ENCODE data around the gene TMEM63B.
"Not testable (repeated sequence)": the region's sequence is repeated elsewhere in the genome, so short reads cannot be mapped to it uniquely, and the experiment has no call there.

Gene TMEM63B

DNA sequence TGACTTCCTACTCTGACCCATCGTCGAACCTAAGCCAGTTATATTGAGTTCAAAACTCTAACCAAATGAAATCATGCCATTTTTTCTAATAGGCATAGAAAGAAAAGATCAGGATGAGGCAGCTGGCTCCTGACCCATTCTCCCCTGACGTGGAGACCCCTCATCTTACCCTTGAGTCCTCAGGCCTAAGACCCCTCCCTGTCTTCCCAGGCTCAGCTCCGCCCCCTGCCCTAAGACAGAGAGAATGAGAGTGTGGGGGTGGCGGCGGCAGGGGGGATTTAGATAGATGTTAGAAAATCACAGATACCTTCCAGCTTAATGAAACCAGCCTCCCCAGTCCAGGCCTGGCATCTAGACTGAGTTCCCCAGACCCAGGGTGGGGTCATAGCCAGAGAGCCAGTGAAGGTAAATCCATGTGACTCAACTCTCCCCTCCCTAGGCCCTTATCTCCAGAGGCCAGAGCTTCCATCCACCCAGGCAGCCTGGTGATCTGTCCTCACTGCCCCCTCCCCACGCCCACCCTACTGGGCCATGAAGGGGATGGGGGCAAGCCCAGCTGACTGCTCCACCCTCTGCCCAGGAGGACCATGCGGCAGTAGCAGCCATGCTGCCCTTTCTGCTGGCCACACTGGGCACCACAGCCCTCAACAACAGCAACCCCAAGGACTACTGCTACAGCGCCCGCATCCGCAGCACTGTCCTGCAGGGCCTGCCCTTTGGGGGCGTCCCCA, 6.8 kb downstream of the TMEM63B start:
- Histone ChIP-seq H3K27ac (ENCODE audit: low read length) (no peak overlapping the region), H3K27me3 (ENCODE audit: control insufficient read depth in 1 of 2, insufficient read depth in 2 of 2, low read length in 2 of 2) (no peaks in the 10 kb centered on the region), H3K4me1 (ENCODE audit: control insufficient read depth, insufficient read depth, low read length) (peaks cover 12% of the 10 kb centered on the region), H3K9me3 (ENCODE audit: control insufficient read depth in 2 of 2, low read length in 2 of 2) (no peaks in the 10 kb centered on the region), H3K9ac (ENCODE audit: low read length in 2 of 2) (no peak overlapping the region), H3K4me3 (ENCODE audit: low read length in 2 of 2) (no peak overlapping the region), H3K36me3 (ENCODE audit: control insufficient read depth in 2 of 2, insufficient read depth in 2 of 2, low read length in 2 of 2) (peaks cover 0 to 13% of the 10 kb centered on the region in 2 donors)

DNA sequence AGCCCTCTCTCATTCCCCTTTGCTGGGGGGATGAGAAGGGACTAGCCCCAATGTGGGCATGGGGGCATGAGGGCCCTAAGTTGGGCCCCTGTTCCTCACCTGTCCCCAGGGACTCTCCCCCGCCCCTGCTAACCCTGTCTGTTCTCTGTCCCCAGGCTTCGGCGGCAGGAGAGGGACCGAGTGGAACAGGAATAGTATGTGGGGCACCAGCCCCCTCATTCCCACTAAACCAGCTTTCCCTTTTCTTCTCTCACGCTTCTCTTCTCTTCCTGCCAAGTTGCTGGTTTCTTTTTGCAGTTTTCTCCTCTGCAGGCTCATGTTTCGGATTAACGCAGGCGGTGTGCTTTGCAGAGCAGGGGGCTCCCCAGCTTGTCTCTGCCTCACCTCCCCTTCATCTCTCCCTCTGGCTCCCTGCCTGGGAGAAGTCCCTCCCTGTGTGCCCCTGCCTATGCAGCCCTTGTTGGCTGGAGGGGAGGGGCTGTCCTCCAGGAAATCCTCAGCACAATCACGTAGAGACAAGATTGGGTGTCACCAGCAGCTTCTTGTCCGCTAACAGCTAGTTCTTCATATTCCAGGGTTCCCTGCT, 7.9 kb downstream of the TMEM63B start:
- Histone ChIP-seq H3K9ac (ENCODE audit: low read length in 2 of 2) (no peak overlapping the region), H3K27ac (ENCODE audit: low read length) (no peak overlapping the region), H3K36me3 (ENCODE audit: control insufficient read depth in 2 of 2, insufficient read depth in 2 of 2, low read length in 2 of 2) (peaks cover 10 to 19% of the 10 kb centered on the region in 2 donors)

DNA sequence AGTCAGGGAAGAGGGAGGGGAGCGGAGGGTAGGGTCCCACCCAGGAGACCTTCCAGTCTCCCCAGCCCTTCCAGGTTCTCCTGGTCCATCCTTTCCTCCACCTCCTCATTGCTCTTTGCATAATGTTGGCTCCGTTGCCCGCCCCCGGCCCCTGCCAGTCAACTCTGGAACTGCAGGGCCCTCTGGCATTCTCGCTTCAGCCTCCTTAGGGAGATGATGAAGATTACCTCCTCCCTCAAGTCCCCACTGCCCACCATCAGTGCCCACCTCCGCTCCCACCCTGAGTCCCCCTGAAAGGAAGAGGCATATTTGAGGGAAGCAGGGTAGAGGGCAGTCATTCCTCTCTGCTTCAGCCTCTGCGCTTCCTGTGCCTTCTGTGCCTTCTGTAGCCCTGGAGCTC, 8.5 kb downstream of the TMEM63B start:
- H3K36me3 ChIP-seq (ENCODE audit: control insufficient read depth in 2 of 2, insufficient read depth in 2 of 2, low read length in 2 of 2), result peaks cover 16 to 25% of the 10 kb centered on the region in 2 donors
- H3K4me1 ChIP-seq (ENCODE audit: control insufficient read depth, insufficient read depth, low read length), result peaks cover 12% of the 10 kb centered on the region
- no peak overlapping the region for H3K27ac ChIP-seq (ENCODE audit: low read length)
- no peaks in the 10 kb centered on the region for H3K27me3 ChIP-seq (ENCODE audit: control insufficient read depth in 1 of 2, insufficient read depth in 2 of 2, low read length in 2 of 2)
- no peak overlapping the region for H3K4me3 ChIP-seq (ENCODE audit: low read length in 2 of 2)
- H3K9me3 ChIP-seq (ENCODE audit: control insufficient read depth in 2 of 2, low read length in 2 of 2), result no peaks in the 10 kb centered on the region
- no peak overlapping the region for H3K9ac ChIP-seq (ENCODE audit: low read length in 2 of 2)

More for the DNA sequence above, 7.9 kb downstream of the TMEM63B start:
- no peaks in the 10 kb centered on the region for H3K9me3 ChIP-seq (ENCODE audit: control insufficient read depth in 2 of 2, low read length in 2 of 2)
- H3K4me3 ChIP-seq (ENCODE audit: low read length in 2 of 2), result no peak overlapping the region
- peaks cover 12% of the 10 kb centered on the region for H3K4me1 ChIP-seq (ENCODE audit: control insufficient read depth, insufficient read depth, low read length)
- H3K27me3 ChIP-seq (ENCODE audit: control insufficient read depth in 1 of 2, insufficient read depth in 2 of 2, low read length in 2 of 2), result no peaks in the 10 kb centered on the region

GRCh38 chr6:44138717-44139350, 11.5 kb downstream of the TMEM63B start:
- Histone ChIP-seq H3K4me3 (ENCODE audit: low read length in 2 of 2) (no peak overlapping the region), H3K9me3 (ENCODE audit: control insufficient read depth in 2 of 2, low read length in 2 of 2) (no peaks in the 10 kb centered on the region), H3K27me3 (ENCODE audit: control insufficient read depth in 1 of 2, insufficient read depth in 2 of 2, low read length in 2 of 2) (no peaks in the 10 kb centered on the region), H3K9ac (ENCODE audit: low read length in 2 of 2) (no peak overlapping the region), H3K36me3 (ENCODE audit: control insufficient read depth in 2 of 2, insufficient read depth in 2 of 2, low read length in 2 of 2) (peaks cover 23 to 38% of the 10 kb centered on the region in 2 donors), H3K4me1 (ENCODE audit: control insufficient read depth, insufficient read depth, low read length) (peaks cover 3% of the 10 kb centered on the region), H3K27ac (ENCODE audit: low read length) (no peak overlapping the region)

GRCh38 chr6:44139351-44139743, 12.0 kb downstream of the TMEM63B start:
- Histone ChIP-seq H3K9me3 (ENCODE audit: control insufficient read depth in 2 of 2, low read length in 2 of 2) (no peaks in the 10 kb centered on the region), H3K27me3 (ENCODE audit: control insufficient read depth in 1 of 2, insufficient read depth in 2 of 2, low read length in 2 of 2) (no peaks in the 10 kb centered on the region), H3K9ac (ENCODE audit: low read length in 2 of 2) (no peak overlapping the region), H3K4me1 (ENCODE audit: control insufficient read depth, insufficient read depth, low read length) (no peaks in the 10 kb centered on the region), H3K27ac (ENCODE audit: low read length) (no peak overlapping the region), H3K4me3 (ENCODE audit: low read length in 2 of 2) (no peak overlapping the region), H3K36me3 (ENCODE audit: control insufficient read depth in 2 of 2, insufficient read depth in 2 of 2, low read length in 2 of 2) (peaks cover 27 to 42% of the 10 kb centered on the region in 2 donors)

- Histone ChIP-seq H3K9ac (ENCODE audit: low read length in 2 of 2) (no peak overlapping the region), H3K36me3 (ENCODE audit: control insufficient read depth in 2 of 2, insufficient read depth in 2 of 2, low read length in 2 of 2) (peaks cover 34 to 43% of the 10 kb centered on the region in 2 donors), H3K27ac (ENCODE audit: low read length) (no peak overlapping the region), H3K4me1 (ENCODE audit: control insufficient read depth, insufficient read depth, low read length) (no peaks in the 10 kb centered on the region), H3K27me3 (ENCODE audit: control insufficient read depth in 1 of 2, insufficient read depth in 2 of 2, low read length in 2 of 2) (no peaks in the 10 kb centered on the region), H3K4me3 (ENCODE audit: low read length in 2 of 2) (no peak overlapping the region), H3K9me3 (ENCODE audit: control insufficient read depth in 2 of 2, low read length in 2 of 2) (no peaks in the 10 kb centered on the region)
Observed at GRCh38 chr6:44142835-44143234, 15.5 kb downstream of the TMEM63B start.

- Histone ChIP-seq H3K9me3 (ENCODE audit: control insufficient read depth in 2 of 2, low read length in 2 of 2) (no peaks in the 10 kb centered on the region), H3K4me1 (ENCODE audit: control insufficient read depth, insufficient read depth, low read length) (no peaks in the 10 kb centered on the region), H3K4me3 (ENCODE audit: low read length in 2 of 2) (no peak overlapping the region), H3K36me3 (ENCODE audit: control insufficient read depth in 2 of 2, insufficient read depth in 2 of 2, low read length in 2 of 2) (peaks cover 37 to 50% of the 10 kb centered on the region in 2 donors), H3K27me3 (ENCODE audit: control insufficient read depth in 1 of 2, insufficient read depth in 2 of 2, low read length in 2 of 2) (no peaks in the 10 kb centered on the region), H3K27ac (ENCODE audit: low read length) (no peak overlapping the region), H3K9ac (ENCODE audit: low read length in 2 of 2) (no peak overlapping the region)
Observed at GRCh38 chr6:44143731-44144130, 16.4 kb downstream of the TMEM63B start.

DNA sequence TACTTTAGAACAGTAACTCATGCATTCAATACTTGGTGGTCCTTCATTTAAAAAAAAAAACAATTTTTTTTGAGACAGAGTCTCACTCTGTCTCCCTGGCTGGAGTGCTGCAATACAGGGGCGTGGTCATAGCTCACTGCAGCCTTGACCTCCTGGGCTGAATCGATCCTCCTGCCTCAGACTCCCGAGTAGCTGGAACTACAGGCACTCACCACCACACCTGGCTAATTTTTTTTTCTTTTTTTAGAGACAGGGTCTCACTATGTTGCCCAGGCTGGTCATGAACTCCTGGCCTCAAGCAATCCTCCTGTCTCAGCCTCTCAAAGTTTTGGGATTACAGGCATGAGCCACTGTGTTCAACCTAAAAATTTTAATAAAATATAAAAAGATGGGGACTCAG, 17.2 kb downstream of the TMEM63B start:
- not testable (repeated sequence) for H3K9me3 ChIP-seq (ENCODE audit: control insufficient read depth in 2 of 2, low read length in 2 of 2); H3K27me3 ChIP-seq (ENCODE audit: control insufficient read depth in 1 of 2, insufficient read depth in 2 of 2, low read length in 2 of 2); H3K4me1 ChIP-seq (ENCODE audit: control insufficient read depth, insufficient read depth, low read length); H3K27ac ChIP-seq (ENCODE audit: low read length); H3K4me3 ChIP-seq (ENCODE audit: low read length in 2 of 2); H3K9ac ChIP-seq (ENCODE audit: low read length in 2 of 2)
- peaks cover 34 to 53% of the 10 kb centered on the region in 2 donors for H3K36me3 ChIP-seq (ENCODE audit: control insufficient read depth in 2 of 2, insufficient read depth in 2 of 2, low read length in 2 of 2)

- no peak overlapping the region for H3K27ac ChIP-seq (ENCODE audit: low read length)
- no peak overlapping the region for H3K9ac ChIP-seq (ENCODE audit: low read length in 2 of 2)
- no peaks in the 10 kb centered on the region for H3K27me3 ChIP-seq (ENCODE audit: control insufficient read depth in 1 of 2, insufficient read depth in 2 of 2, low read length in 2 of 2)
- H3K9me3 ChIP-seq (ENCODE audit: control insufficient read depth in 2 of 2, low read length in 2 of 2), result no peaks in the 10 kb centered on the region
- peaks cover 26 to 47% of the 10 kb centered on the region in 2 donors for H3K36me3 ChIP-seq (ENCODE audit: control insufficient read depth in 2 of 2, insufficient read depth in 2 of 2, low read length in 2 of 2)
- no peak overlapping the region for H3K4me3 ChIP-seq (ENCODE audit: low read length in 2 of 2)
- no peaks in the 10 kb centered on the region for H3K4me1 ChIP-seq (ENCODE audit: control insufficient read depth, insufficient read depth, low read length)
Observed at GRCh38 chr6:44145839-44146238, 18.5 kb downstream of the TMEM63B start.

DNA sequence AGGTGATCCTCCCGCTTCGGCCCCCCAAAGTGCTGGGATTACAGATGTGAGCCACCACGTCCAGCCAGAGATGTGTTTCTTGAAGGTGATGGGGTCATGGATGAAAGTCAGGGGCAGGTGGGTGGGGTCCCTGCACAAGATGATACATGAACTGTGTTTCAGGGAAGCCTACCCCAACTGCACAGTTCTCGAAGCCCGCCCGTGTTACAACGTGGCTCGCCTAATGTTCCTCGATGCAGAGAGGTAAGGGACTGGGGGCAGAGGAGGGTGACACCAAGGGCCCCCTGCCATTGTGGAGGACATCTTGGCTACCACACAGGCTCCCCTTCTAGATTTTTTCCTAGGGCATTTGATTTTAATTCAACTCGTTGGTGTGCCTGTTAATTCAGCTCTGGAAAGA, 19.3 kb downstream of the TMEM63B start:
- Histone ChIP-seq H3K27ac (ENCODE audit: low read length) (no peak overlapping the region), H3K9me3 (ENCODE audit: control insufficient read depth in 2 of 2, low read length in 2 of 2) (no peaks in the 10 kb centered on the region), H3K4me1 (ENCODE audit: control insufficient read depth, insufficient read depth, low read length) (peaks cover 3% of the 10 kb centered on the region), H3K36me3 (ENCODE audit: control insufficient read depth in 2 of 2, insufficient read depth in 2 of 2, low read length in 2 of 2) (peaks cover 24 to 42% of the 10 kb centered on the region in 2 donors), H3K9ac (ENCODE audit: low read length in 2 of 2) (no peak overlapping the region), H3K27me3 (ENCODE audit: control insufficient read depth in 1 of 2, insufficient read depth in 2 of 2, low read length in 2 of 2) (no peaks in the 10 kb centered on the region), H3K4me3 (ENCODE audit: low read length in 2 of 2) (no peak overlapping the region)

- H3K4me3 ChIP-seq (ENCODE audit: low read length in 2 of 2), result no peak overlapping the region
- peaks cover 5% of the 10 kb centered on the region for H3K4me1 ChIP-seq (ENCODE audit: control insufficient read depth, insufficient read depth, low read length)
- H3K36me3 ChIP-seq (ENCODE audit: control insufficient read depth in 2 of 2, insufficient read depth in 2 of 2, low read length in 2 of 2), result peaks cover 24 to 40% of the 10 kb centered on the region in 2 donors
- no peaks in the 10 kb centered on the region for H3K27me3 ChIP-seq (ENCODE audit: control insufficient read depth in 1 of 2, insufficient read depth in 2 of 2, low read length in 2 of 2)
- H3K9me3 ChIP-seq (ENCODE audit: control insufficient read depth in 2 of 2, low read length in 2 of 2), result no peaks in the 10 kb centered on the region
- H3K9ac ChIP-seq (ENCODE audit: low read length in 2 of 2), result no peak overlapping the region
- H3K27ac ChIP-seq (ENCODE audit: low read length), result no peak overlapping the region
Observed at GRCh38 chr6:44147256-44147655, 19.9 kb downstream of the TMEM63B start.

Data from stomach smooth muscle (tissue), 2 donors.